Measurements from ENCODE around the gene OTOP1.
"Not testable (repeated sequence)": the region's sequence is repeated elsewhere in the genome, so short reads cannot be mapped to it uniquely, and the experiment has no call there.

OTOP1 gene

GRCh38 chr4:4259484-4260100, 32.9 kb upstream of the OTOP1 start (continued):
- TF ChIP-seq ZNF449 (tag by site-specific recombination; IDR thresholded peaks at IDR 0.05) (no peak), ZNF626 (tag by site-specific recombination; IDR thresholded peaks at IDR 0.05) (no peak)

GRCh38 chr4:4257705-4258104, 31.0 kb upstream of the OTOP1 start:
- H3K4me1 ChIP-seq (ENCODE audit: control insufficient read depth, insufficient read depth, low read length); H3K9me3 ChIP-seq (ENCODE audit: control insufficient read depth, insufficient read depth, low read depth, low read length); POLR2A ChIA-PET; H3K4me3 ChIP-seq (ENCODE audit: low read depth, low read length); H3K36me3 ChIP-seq (ENCODE audit: control insufficient read depth in 2 of 2, insufficient read depth in 1 of 2, low read length in 2 of 2); H3K27ac ChIP-seq (ENCODE audit: extremely low read depth, low read depth, low read length): not testable (repeated sequence)
- TF ChIP-seq ZNF146 (tag by site-specific recombination; IDR thresholded peaks at IDR 0.05): peak; percentile 98
- peak; percentile 81 for TF ChIP-seq ZNF580 (tag by site-specific recombination; IDR thresholded peaks at IDR 0.05)
- CTCF ChIA-PET: interaction anchor here (0.7 kb wide), 1 partner anchor 16 kb away, joined by 3 read pairs; no protein-coding TSS in a partner anchor

GRCh38 chr4:4256799-4257198, 30.1 kb upstream of the OTOP1 start:
- TF ChIP-seq HOXA7 (CRISPR knock-in tag; IDR thresholded peaks at IDR 0.05; ENCODE audit: borderline replicate concordance): no peak
- TF ChIP-seq ZBTB44 (tag by site-specific recombination; IDR thresholded peaks at IDR 0.05): no peak
- TF ChIP-seq ZNF175 (tag by site-specific recombination; IDR thresholded peaks at IDR 0.05): no peak
- no peak for TF ChIP-seq SP2 (tag by site-specific recombination; IDR thresholded peaks at IDR 0.05)
- TF ChIP-seq ZNF157 (tag by site-specific recombination; IDR thresholded peaks at IDR 0.05): no peak
- no peak for TF ChIP-seq IKZF3 (tag by site-specific recombination; IDR thresholded peaks at IDR 0.05)
- TF ChIP-seq ZNF660 (tag by site-specific recombination; IDR thresholded peaks at IDR 0.05): no peak
- no peak for TF ChIP-seq ZNF132 (tag by site-specific recombination; IDR thresholded peaks at IDR 0.05; ENCODE audit: borderline replicate concordance)
- no peak for TF ChIP-seq ZNF114 (tag by site-specific recombination; IDR thresholded peaks at IDR 0.05)
- no peak for TF ChIP-seq KLF8 (tag by site-specific recombination; IDR thresholded peaks at IDR 0.05)
- TF ChIP-seq ZBTB21 (tag by site-specific recombination; IDR thresholded peaks at IDR 0.05): no peak
- no peak for TF ChIP-seq TRIM28 (IDR thresholded peaks at IDR 0.05; ENCODE audit: borderline replicate concordance, low read length)
- TF ChIP-seq ZNF416 (tag by site-specific recombination; IDR thresholded peaks at IDR 0.05): no peak
- TF ChIP-seq ZNF548 (tag by site-specific recombination; IDR thresholded peaks at IDR 0.05): no peak
- TF ChIP-seq ZBTB49 (tag by site-specific recombination; IDR thresholded peaks at IDR 0.05; ENCODE audit: low read depth): no peak
- no peak for TF ChIP-seq EGR2 (tag by site-specific recombination; IDR thresholded peaks at IDR 0.05; ENCODE audit: low read depth)
- no peak for TF ChIP-seq OVOL3 (tag by site-specific recombination; IDR thresholded peaks at IDR 0.05)
- TF ChIP-seq PRDM10 (tag by site-specific recombination; IDR thresholded peaks at IDR 0.05): no peak
- no peak for TF ChIP-seq KLF16 (tag by site-specific recombination; IDR thresholded peaks at IDR 0.05)
- no peak for TF ChIP-seq ZNF792 (tag by site-specific recombination; IDR thresholded peaks at IDR 0.05)
- Histone ChIP-seq H3K4me3 (ENCODE audit: low read depth, low read length) (no peak overlapping the region), H3K36me3 (ENCODE audit: control insufficient read depth in 2 of 2, insufficient read depth in 1 of 2, low read length in 2 of 2) (no peaks in the 10 kb centered on the region), H3K4me1 (ENCODE audit: control insufficient read depth, insufficient read depth, low read length) (no peaks in the 10 kb centered on the region), H3K27ac (ENCODE audit: extremely low read depth, low read depth, low read length) (no peak overlapping the region), H3K9me3 (ENCODE audit: control insufficient read depth, insufficient read depth, low read depth, low read length) (no peaks in the 10 kb centered on the region)
- ChIA-PET POLR2A (no interaction called here), CTCF (interaction anchor here (2.1 kb wide), 1 partner anchor 173 kb away, joined by 5 read pairs; no protein-coding TSS in a partner anchor)

Data from HEK293 (cell line).